ENCODE data around the gene DST.

DNA sequence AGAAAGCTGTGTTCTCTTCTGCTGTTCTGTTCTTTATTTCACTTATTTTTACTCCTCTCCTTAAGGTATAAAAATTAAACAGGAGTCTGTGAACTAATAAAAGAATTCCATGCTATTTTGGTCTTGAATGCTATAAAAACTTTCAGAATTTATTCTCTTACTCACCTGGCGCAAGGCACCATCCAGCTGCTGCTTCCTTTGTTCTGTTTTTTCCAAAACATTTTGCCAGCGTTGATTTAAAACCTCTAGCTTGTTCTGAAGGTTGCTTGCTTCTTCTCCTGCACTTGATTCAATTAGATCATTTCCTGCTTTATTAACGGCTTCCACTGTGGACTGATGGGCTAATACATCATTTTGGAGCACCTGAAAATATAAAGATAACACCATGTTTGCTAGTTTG, 145.0 kb downstream of the DST start:
- TF ChIP-seq, protein P1, sequence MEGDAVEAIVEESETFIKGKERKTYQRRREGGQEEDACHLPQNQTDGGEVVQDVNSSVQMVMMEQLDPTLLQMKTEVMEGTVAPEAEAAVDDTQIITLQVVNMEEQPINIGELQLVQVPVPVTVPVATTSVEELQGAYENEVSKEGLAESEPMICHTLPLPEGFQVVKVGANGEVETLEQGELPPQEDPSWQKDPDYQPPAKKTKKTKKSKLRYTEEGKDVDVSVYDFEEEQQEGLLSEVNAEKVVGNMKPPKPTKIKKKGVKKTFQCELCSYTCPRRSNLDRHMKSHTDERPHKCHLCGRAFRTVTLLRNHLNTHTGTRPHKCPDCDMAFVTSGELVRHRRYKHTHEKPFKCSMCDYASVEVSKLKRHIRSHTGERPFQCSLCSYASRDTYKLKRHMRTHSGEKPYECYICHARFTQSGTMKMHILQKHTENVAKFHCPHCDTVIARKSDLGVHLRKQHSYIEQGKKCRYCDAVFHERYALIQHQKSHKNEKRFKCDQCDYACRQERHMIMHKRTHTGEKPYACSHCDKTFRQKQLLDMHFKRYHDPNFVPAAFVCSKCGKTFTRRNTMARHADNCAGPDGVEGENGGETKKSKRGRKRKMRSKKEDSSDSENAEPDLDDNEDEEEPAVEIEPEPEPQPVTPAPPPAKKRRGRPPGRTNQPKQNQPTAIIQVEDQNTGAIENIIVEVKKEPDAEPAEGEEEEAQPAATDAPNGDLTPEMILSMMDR (IDR thresholded peaks at IDR 0.05): no peak
- TF ChIP-seq POLR2A (IDR thresholded peaks at IDR 0.05): no peak

Data from heart left ventricle (tissue), 13 donors.